Body of pancreas (tissue), 4 donors: ENCODE results near the gene MYOCD. TPM values are rescaled to one million over a fixed set of nuclear protein-coding genes. Genes with fewer than 3 reads are reported as not detected.

Source experiments
- ATAC-seq: fragments of 150-250 bp; one replicate; pipeline ENCODE4 v1.9.1; 2016
- DNase-seq, 4 donors: peaks; one replicate each; pipeline ENCODE4 v3.0.0-alpha.2; 2019
- H3K27ac ChIP-seq, 4 donors: fragments of 200-600 bp; sonication (generic); 1 replicate in 3 of 4; 2 replicates in 1 of 4; pipeline versions ENCODE4 v1.5.1 to v1.6.1; 2016 to 2019; ENCODE audit warnings: mild to moderate bottlenecking in 1 of 4, mixed read lengths in 1 of 4, moderate library complexity in 1 of 4
- H3K27me3 ChIP-seq, 2 donors: fragments of 200-600 bp; sonication (generic); one replicate each; pipeline ENCODE4 v1.6.0; 2016; ENCODE audit warnings: mild to moderate bottlenecking in 1 of 2
- H3K36me3 ChIP-seq, 2 donors: fragments of 200-600 bp; sonication (generic); replicated peaks in 1 of 2; 2 replicates each; pipeline ENCODE4 v1.5.1; 2016; ENCODE audit warnings: low read depth in 2 of 2; ENCODE audit not compliant: insufficient read depth in 1 of 2
- H3K4me1 ChIP-seq: fragments of 200-600 bp; sonication (generic); one replicate; pipeline ENCODE4 v1.6.0; 2016
- H3K4me3 ChIP-seq, 2 donors: fragments of 200-600 bp; sonication (generic); 1 replicate in 1 of 2; 2 replicates in 1 of 2; pipeline ENCODE4 v1.5.1; 2016 to 2019
- H3K9me3 ChIP-seq, 3 donors: fragments of 200-600 bp; sonication (generic); 1 replicate in 2 of 3; 2 replicates in 1 of 3; pipeline ENCODE4 v1.5.1; 2016
- POLR2A ChIP-seq, 3 donors: fragments of 450-650 bp; IDR thresholded peaks; one replicate each; pipeline ENCODE4 v1.6.1; 2016; ENCODE audit warnings: antibody characterized with exemption in 3 of 3, mild to moderate bottlenecking in 2 of 3
- WGBS, 2 donors: methylation state at CpG; one replicate each; pipeline ENCODE4 v1.1.5; 2017; 5-methylcytosine and 5-hydroxymethylcytosine counted together
- intact Hi-C: fragments of 100-400 bp; cut with DNase I; formaldehyde crosslinking; loops from one replicate; pipeline ENCODE4 v1.15.1; 2023
- total RNA-seq, 2 donors: library from RNA; depleted of rRNA; stranded (reverse); fragments of >200 nt; gene quantifications; one replicate each; pipeline ENCODE4 v1.1.0, GENCODE V29; 2016
- TF ChIP-seq, protein P1 (sequence below), 7 experiments: fragments of 450-650 bp in 4 of 7; fragments of 200-600 bp in 3 of 7; sonication (generic) in 3 of 7; IDR thresholded peaks; one replicate each; pipeline ENCODE4 v1.5.1; 2016 to 2019; ENCODE audit warnings: antibody characterized with exemption in 7 of 7

The MYOCD gene
- total RNA-seq, 2 donors from 2014 or later, result 0.52 to 0.66 TPM

- H3K9me3 ChIP-seq, result no peaks in the 10 kb centered on the region
- no peaks in the 10 kb centered on the region for H3K36me3 ChIP-seq
- H3K4me1 ChIP-seq, result no peaks in the 10 kb centered on the region
- DNase-seq, result no peak
- intact Hi-C loops, result no loop called here
- no peak for ATAC-seq
- no peaks in the 10 kb centered on the region for H3K27me3 ChIP-seq
- 83 to 87% methylated on average over 3 of the region's 3 CpGs for WGBS, 2 donors
- no peak overlapping the region for H3K4me3 ChIP-seq
- TF ChIP-seq, protein P1, sequence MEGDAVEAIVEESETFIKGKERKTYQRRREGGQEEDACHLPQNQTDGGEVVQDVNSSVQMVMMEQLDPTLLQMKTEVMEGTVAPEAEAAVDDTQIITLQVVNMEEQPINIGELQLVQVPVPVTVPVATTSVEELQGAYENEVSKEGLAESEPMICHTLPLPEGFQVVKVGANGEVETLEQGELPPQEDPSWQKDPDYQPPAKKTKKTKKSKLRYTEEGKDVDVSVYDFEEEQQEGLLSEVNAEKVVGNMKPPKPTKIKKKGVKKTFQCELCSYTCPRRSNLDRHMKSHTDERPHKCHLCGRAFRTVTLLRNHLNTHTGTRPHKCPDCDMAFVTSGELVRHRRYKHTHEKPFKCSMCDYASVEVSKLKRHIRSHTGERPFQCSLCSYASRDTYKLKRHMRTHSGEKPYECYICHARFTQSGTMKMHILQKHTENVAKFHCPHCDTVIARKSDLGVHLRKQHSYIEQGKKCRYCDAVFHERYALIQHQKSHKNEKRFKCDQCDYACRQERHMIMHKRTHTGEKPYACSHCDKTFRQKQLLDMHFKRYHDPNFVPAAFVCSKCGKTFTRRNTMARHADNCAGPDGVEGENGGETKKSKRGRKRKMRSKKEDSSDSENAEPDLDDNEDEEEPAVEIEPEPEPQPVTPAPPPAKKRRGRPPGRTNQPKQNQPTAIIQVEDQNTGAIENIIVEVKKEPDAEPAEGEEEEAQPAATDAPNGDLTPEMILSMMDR (IDR thresholded peaks at IDR 0.05), result no peak
- TF ChIP-seq POLR2A (IDR thresholded peaks at IDR 0.05), result no peak
- H3K27ac ChIP-seq, result no peak overlapping the region
Measured at GRCh38 chr17:12673788-12674187, 8.1 kb downstream of the MYOCD start.

- no peak for DNase-seq
- TF ChIP-seq POLR2A (IDR thresholded peaks at IDR 0.05), result no peak
- TF ChIP-seq, protein P1 (IDR thresholded peaks at IDR 0.05), result no peak
Measured at GRCh38 chr17:12680407-12680897, 14.8 kb downstream of the MYOCD start.

GRCh38 chr17:12680993-12681392 is 15.3 kb downstream of the MYOCD start:
- H3K4me3 ChIP-seq, result no peak overlapping the region
- WGBS, 2 donors, result 71 to 83% methylated on average over 5 of the region's 5 CpGs
- ATAC-seq (no peak), DNase-seq (no peak)
- H3K4me1 ChIP-seq, result no peaks in the 10 kb centered on the region
- no peaks in the 10 kb centered on the region for H3K9me3 ChIP-seq
- no peak for TF ChIP-seq POLR2A (IDR thresholded peaks at IDR 0.05)
- TF ChIP-seq, protein P1 (IDR thresholded peaks at IDR 0.05), result no peak
- no peaks in the 10 kb centered on the region for H3K36me3 ChIP-seq
- H3K27me3 ChIP-seq, result peaks cover 0 to 6% of the 10 kb centered on the region in 2 donors
- intact Hi-C loops, result no loop called here
- no peak overlapping the region for H3K27ac ChIP-seq

More at GRCh38 chr17:12680407-12680897, 14.8 kb downstream of the MYOCD start:
- Histone ChIP-seq H3K4me1 (no peaks in the 10 kb centered on the region), H3K27me3 (peaks cover 0 to 6% of the 10 kb centered on the region in 2 donors), H3K36me3 (no peaks in the 10 kb centered on the region), H3K9me3 (no peaks in the 10 kb centered on the region), H3K27ac (no peak overlapping the region), H3K4me3 (no peak overlapping the region)
- no peak for ATAC-seq
- intact Hi-C loops, result no loop called here
- 65 to 83% methylated on average over 14 of the region's 14 CpGs for WGBS, 2 donors

DNA sequence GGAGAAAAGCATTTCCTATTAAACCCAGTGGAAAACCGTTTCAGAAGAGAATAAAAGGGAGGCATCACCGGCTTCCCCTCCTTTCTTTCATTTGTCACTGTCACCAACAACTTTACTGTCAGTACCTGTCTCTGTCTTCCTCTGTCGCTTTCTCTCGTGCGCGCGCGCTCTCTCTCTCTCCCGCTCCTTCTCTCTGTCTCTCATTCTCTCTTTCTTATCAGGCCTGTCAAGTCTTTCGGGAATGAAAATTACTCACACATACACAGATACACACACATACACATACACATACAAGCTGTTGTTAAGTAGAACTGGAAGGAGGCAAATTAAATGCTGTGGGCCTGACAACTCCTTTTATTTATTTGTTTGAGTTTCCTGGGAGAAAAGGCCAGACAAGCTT is 17.6 kb downstream of the MYOCD start:
- H3K27ac ChIP-seq, result no peak overlapping the region
- ATAC-seq (no peak), DNase-seq (no peak)
- no peaks in the 10 kb centered on the region for H3K9me3 ChIP-seq
- intact Hi-C loops, result no loop called here
- whole genome bisulfite sequencing, 2 donors, result 45 to 66% methylated on average over 10 of the region's 10 CpGs
- no peak overlapping the region for H3K4me3 ChIP-seq
- H3K4me1 ChIP-seq, result no peaks in the 10 kb centered on the region
- H3K27me3 ChIP-seq, result peaks cover 0 to 6% of the 10 kb centered on the region in 2 donors
- no peaks in the 10 kb centered on the region for H3K36me3 ChIP-seq
- no peak for TF ChIP-seq POLR2A (IDR thresholded peaks at IDR 0.05)
- TF ChIP-seq, protein P1 (IDR thresholded peaks at IDR 0.05), result no peak

DNA sequence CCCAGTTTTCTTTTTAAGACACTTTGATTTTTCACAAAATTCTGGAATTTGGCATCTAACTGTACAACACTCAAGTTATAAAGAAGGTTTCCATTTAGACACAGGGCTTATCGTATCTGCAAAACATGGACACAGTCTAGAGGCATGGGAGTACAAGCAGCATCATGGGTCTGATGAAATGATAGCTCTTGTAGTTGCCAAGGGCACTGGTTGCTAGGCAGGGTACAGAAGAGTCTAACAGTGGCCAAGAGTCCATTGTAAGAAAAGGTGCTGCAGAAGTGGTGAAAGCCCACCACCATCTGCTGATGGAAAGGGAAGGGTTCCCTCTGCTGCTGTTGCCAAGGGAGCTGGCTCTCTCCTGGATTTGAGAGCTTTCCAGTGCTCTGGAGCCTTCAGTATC is 20.8 kb downstream of the MYOCD start:
- intact Hi-C loops, result no loop called here
- DNase-seq, result no peak
- H3K36me3 ChIP-seq, result no peaks in the 10 kb centered on the region
- no peaks in the 10 kb centered on the region for H3K9me3 ChIP-seq
- TF ChIP-seq, protein P1 (IDR thresholded peaks at IDR 0.05), result no peak
- no peak for TF ChIP-seq POLR2A (IDR thresholded peaks at IDR 0.05)
- H3K27ac ChIP-seq, result no peak overlapping the region
- H3K4me1 ChIP-seq, result no peaks in the 10 kb centered on the region
- no peak for ATAC-seq
- H3K4me3 ChIP-seq, result no peak overlapping the region
- 79 to 93% methylated on average over 1 of the region's 1 CpG for WGBS, 2 donors
- H3K27me3 ChIP-seq, result peaks cover 0 to 6% of the 10 kb centered on the region in 2 donors
